VCaP (cell line): Measurements from ENCODE around the gene MLLT10.
"Not testable (repeated sequence)": the region's sequence is repeated elsewhere in the genome, so short reads cannot be mapped to it uniquely, and the experiment has no call there.

Experiments used
- H3K27ac ChIP-seq: fragments of 450-650 bp; 2 replicates; pipeline ENCODE4 v1.5.1; 2017
- TF ChIP-seq, protein P1 (sequence below): fragments of 450-650 bp; conservative IDR thresholded peaks from 2 replicates; pipeline ENCODE4 v1.5.1; 2017; ENCODE audit warnings: mild to moderate bottlenecking, moderate library complexity

The MLLT10 gene

DNA sequence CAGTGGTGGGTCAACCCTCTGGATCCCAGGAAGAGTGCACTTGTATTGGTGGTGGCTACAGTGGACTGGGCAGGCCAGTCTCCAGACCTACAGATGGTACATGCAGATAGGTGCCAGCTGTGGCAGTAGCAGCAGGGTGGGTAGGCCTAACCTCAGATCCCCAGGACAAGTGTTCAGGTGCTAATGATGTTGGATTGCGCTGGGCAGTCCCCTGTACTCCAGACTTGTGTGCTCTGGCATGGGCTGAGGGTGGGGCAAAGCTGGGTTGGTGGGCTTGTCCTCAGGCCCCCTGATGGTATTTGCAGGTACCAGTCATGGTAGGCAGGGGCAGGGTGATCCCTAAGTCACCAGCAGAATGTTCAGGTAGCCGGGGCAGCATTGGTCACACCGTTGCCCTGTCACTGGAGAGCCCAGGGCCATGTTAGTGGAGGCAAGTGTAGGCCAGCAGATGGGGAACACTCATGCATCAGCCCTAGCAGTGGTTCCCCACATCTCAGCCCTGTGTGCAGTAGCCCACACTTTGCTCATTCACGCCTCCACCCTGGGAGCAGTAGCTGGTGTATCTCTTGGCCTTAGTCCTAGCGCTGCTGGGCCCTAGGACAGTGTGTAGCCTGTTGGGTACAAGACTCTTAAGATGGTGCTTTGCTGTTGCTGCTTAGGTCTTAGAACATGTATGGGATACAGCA, 171.3 kb downstream of the MLLT10 start:
- TF ChIP-seq, protein P1, sequence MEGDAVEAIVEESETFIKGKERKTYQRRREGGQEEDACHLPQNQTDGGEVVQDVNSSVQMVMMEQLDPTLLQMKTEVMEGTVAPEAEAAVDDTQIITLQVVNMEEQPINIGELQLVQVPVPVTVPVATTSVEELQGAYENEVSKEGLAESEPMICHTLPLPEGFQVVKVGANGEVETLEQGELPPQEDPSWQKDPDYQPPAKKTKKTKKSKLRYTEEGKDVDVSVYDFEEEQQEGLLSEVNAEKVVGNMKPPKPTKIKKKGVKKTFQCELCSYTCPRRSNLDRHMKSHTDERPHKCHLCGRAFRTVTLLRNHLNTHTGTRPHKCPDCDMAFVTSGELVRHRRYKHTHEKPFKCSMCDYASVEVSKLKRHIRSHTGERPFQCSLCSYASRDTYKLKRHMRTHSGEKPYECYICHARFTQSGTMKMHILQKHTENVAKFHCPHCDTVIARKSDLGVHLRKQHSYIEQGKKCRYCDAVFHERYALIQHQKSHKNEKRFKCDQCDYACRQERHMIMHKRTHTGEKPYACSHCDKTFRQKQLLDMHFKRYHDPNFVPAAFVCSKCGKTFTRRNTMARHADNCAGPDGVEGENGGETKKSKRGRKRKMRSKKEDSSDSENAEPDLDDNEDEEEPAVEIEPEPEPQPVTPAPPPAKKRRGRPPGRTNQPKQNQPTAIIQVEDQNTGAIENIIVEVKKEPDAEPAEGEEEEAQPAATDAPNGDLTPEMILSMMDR = no peak
- H3K27ac ChIP-seq = no peak overlapping the region

DNA sequence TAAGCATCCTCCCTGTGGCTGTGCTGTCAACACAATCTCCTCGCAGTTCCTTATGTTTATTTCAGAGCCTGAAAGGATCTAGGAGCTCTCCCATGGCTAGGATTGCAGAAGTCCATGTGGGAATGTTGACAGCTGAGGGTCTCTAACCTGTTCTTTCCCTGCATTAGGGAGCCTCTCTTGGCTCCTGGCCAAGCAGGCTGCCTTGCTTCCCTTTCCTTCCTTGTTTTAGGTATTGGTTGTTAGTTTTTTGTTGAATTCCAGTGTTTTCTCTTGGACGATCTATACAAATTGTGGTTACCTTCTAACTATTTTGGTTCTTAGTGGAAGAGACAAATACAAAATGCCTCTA, 171.8 kb downstream of the MLLT10 start:
- H3K27ac ChIP-seq = no peak overlapping the region
- TF ChIP-seq, protein P1 = no peak

DNA sequence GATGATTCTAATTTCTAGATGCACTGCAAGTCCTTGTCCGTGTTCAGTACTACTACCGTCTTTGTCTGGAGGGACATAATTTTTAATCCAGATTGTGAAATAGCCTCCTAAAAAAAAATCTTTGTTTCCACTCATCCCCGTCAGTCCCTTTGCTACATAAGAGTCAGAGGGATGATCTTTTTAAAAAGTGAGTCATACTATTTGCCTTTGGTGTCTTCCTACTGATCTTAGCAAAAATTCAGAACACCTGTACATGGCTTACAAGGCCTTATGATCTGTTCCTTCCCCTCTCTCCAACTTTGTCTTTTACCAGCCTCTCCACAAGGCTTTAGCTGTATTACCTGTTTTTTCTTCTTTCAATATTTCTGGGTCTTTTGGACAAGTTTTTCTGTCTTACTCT, 173.5 kb downstream of the MLLT10 start:
- no peak overlapping the region for H3K27ac ChIP-seq
- TF ChIP-seq, protein P1 = no peak

DNA sequence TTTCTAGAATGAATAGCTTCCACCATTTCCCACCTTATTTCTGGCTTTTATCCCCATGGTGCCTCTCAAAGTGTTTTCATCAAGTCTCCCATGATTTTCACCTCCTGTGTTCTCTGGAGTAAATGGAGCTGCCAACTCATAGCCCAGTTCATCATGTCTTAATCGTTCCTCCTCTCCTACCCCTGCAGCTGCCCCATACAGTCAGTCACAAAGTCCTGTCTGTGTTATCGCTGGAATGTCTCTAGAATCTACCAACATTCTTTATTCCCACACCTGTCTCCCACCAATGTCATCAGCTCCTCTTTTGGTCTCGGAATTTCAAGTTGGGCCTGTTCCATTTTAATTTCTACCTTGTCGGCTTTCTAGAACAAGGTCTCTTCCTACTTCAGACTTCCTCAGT, 178.9 kb downstream of the MLLT10 start:
- H3K27ac ChIP-seq = no peak overlapping the region
- TF ChIP-seq, protein P1 = no peak

DNA sequence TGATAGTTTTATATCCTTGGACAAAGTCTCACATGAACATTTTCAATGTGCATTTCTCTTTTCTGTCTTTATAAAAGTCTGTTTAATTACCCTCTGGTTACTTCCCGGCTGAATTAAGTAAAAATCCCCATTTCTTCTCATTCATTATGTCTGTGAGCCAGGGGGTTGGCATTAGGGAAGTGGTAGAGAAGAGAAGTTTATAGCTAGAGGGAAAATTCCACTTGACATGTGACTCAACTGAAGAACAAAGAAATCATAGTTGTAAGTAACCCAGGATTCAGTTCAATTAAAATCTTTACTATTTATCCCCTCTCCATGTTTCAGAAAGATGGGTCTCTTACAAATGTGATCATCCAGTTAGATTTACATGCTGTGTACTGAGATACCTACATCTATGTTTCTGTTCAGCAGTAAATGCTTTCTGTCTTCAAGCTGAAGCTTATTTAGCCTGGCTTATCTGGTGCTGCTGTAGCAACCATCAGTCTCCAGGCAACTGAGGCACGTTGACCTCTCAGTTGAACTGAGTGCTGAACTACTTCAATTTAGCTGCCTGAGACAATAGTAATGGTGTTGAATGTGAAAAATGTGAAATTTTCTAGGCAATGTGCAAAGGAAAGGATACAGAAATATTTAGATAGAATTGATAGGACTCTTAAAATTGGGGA, 181.6 kb downstream of the MLLT10 start:
- no peak overlapping the region for H3K27ac ChIP-seq

DNA sequence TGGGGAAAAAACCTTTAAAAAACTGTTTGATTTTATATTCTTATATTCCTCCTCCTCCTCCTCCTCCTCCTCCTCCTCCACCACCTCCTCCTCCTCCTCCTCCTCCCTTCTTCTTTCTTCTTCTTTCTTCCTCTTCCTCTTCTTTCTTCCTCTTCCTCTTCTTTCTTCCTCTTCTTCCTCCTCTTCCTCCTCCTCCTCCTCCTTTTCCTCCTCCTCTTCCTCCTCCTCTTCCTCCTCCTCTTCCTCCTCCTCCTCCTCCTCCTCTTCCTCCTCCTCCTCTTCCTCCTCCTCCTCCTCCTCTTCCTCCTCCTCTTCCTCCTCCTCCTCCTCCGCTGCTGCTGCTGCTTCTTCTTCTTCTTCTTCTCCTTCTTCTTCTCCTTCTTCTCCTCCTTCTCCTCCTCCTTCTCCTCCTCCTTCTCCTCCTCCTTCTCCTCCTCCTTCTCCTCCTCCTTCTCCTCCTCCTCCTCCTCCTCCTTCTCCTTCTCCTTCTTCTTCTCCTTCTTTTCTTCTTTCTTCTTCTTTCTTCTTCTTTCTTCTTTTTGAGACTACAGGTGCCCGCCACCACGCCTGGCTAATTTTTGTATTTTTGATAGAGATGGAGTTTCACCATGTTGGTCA, 183.5 kb downstream of the MLLT10 start:
- not testable (repeated sequence) for H3K27ac ChIP-seq

More for the DNA sequence above, 181.6 kb downstream of the MLLT10 start:
- TF ChIP-seq, protein P1 = no peak

DNA sequence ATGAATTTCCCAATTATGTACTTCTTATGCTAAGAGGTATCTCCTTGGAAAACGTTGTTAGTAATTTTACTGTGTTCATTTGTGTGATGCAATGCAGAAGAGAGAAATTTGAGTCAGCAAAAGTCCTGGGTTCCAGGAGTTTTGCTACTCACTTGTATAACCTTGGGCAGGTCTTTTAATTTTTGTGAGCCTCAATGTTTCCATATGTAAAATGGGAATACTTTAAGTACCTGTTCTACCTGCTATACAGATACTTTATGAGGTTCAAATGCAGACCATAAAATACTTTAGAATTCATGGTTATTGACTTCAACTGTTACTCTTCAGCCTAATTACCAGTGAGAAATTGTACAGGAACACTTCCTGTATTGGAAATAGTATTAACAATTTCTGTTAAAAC, 185.5 kb downstream of the MLLT10 start:
- TF ChIP-seq, protein P1 = no peak
- H3K27ac ChIP-seq = no peak overlapping the region

DNA sequence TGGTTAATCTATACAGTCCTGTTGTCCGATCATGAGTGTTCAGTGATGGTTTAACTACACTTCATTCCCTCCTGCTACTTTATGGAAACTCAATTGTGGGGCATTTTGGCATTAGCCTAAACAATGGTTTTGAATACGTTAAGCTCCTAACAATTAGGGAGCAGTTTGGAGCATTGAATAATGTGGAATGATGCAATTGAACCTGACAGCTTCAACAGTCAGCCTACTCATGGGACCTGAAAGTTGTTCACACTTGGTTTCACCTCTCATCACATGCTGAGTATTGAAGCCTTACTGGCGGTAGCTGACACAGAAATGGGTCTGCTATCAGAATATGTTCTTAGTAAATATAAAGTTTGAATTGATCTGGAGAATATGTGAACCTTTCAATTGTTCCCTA, 186.1 kb downstream of the MLLT10 start:
- no peak overlapping the region for H3K27ac ChIP-seq
- TF ChIP-seq, protein P1 = no peak
